DMS114 treated with DMSO at 0.1 percent for 48 hours (cell line): ENCODE results near the gene TBX2.

ENCODE experiments used
- DNase-seq: peaks from one replicate; lab custom pipeline; 2025; ENCODE audit not compliant: unreplicated experiment; lab: John Stamatoyannopoulos, UW

Gene TBX2

GRCh38 chr17:61401389-61402072, 1.9 kb downstream of the TBX2 start:
- no peak for DNase-seq

GRCh38 chr17:61402073-61402541, 2.5 kb downstream of the TBX2 start:
- DNase-seq: no peak

- DNase-seq: no peak
Observed at GRCh38 chr17:61402978-61403800, 3.5 kb downstream of the TBX2 start.

DNA sequence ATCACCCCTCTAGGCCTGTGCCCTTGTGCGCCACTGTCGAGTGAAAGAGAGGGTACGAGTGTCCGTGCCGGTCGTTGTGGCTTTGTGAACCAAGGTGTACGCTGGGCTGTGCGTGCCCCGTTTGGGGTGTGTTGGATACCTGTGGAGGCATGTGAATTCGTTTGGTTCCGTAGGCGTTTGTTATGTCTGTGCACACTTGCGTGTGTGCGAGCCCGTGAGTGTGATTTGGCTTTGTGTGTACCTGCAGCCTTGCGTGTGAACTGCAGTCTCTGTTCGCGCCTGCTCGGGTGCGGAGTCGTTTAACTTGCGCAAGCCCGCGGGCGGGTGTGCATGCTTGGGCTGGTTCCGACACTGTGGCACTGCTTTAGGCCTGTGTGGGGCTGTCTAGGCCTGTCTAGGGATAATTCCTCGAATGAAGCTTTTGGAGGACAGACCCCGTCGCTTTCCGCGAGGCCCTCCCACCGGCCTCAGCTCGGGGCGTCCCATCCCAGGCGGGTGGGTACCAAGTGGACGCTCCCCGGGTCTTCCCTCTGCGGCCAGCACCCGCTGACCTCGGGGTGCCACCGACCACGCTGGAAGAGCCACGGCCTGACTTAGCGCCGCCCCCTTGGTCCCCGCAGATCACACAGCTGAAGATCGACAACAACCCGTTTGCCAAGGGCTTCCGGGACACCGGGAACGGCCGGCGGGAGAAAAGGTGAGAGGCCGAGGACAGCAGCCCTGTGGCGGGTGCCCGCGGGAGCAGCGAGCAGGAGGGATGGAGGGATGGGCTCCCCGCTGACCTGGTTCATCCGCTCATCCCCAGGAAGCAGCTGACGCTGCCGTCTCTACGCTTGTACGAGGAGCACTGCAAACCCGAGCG, 4.4 kb downstream of the TBX2 start:
- DNase-seq: no peak

DNA sequence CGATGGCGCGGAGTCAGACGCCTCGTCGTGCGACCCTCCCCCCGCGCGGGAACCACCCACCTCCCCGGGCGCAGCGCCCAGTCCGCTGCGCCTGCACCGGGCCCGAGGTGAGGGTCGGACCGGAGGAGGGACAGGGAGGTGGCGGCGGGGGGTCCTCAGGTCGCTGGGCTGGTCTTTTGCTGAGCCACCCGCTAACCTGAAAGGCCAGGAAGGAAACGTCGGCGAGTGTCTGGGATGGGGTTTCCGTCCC, 4.9 kb downstream of the TBX2 start:
- no peak for DNase-seq

DNA sequence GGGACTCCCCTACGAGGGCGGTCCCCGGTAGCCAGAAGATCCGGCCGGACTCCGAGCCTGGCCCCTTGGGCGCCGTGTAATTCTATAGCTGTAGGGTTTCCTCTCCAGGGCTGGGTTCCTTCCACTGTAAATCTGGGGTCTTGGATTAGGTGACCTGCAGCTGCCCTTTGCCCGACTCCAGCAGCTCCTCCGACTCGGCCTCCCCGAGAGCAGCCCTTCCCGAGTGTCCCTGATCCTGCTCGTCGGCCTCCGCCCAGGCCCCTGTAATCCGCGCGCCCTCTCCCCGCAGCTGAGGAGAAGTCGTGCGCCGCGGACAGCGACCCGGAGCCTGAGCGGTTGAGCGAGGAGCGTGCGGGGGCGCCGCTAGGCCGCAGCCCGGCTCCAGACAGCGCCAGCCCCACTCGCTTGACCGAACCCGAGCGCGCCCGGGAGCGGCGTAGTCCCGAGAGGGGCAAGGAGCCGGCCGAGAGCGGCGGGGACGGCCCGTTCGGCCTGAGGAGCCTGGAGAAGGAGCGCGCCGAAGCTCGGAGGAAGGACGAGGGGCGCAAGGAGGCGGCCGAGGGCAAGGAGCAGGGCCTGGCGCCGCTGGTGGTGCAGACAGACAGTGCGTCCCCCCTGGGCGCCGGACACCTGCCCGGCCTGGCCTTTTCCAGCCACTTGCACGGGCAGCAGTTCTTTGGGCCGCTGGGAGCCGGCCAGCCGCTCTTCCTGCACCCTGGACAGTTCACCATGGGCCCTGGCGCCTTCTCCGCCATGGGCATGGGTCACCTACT, 5.5 kb downstream of the TBX2 start:
- DNase-seq: no peak

DNA sequence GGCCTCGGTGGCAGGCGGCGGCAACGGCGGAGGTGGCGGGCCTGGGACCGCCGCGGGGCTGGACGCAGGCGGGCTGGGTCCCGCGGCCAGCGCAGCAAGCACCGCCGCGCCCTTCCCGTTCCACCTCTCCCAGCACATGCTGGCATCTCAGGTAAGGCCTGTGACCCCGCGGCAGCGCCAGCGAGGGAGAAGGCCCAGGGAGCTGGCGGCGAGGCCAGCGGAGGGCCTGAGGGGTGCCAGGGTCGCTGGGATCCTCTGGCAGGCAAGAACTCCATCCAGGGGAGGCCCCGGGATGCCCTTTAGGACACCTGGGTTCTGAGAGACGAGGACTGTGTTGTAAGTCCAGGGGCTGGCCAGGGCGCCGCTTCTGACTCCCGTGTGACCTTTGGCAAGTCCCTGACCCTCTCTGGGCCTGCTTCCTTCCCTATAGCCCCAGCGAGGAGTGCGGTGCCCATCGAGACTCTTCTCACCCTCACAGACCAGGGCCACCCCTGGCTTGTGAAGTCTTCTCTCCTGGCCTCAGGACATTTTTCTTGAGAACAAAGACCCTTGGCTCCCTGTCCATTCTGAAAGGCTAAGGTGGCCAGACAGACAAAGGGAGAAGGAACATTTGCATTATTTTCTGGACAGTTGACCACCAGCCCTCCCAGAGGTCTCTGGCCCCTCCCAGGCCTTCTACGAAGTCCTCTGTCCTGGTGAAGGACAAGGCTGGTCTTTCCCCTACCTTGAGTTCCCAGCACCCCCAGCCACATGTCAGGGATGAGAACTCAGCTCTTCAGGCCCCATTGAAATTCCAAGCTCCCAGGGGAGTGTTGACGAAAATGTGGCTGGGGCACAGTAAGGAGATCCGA, 6.3 kb downstream of the TBX2 start:
- DNase-seq: no peak

GRCh38 chr17:61406537-61406845, 6.8 kb downstream of the TBX2 start:
- no peak for DNase-seq

DNA sequence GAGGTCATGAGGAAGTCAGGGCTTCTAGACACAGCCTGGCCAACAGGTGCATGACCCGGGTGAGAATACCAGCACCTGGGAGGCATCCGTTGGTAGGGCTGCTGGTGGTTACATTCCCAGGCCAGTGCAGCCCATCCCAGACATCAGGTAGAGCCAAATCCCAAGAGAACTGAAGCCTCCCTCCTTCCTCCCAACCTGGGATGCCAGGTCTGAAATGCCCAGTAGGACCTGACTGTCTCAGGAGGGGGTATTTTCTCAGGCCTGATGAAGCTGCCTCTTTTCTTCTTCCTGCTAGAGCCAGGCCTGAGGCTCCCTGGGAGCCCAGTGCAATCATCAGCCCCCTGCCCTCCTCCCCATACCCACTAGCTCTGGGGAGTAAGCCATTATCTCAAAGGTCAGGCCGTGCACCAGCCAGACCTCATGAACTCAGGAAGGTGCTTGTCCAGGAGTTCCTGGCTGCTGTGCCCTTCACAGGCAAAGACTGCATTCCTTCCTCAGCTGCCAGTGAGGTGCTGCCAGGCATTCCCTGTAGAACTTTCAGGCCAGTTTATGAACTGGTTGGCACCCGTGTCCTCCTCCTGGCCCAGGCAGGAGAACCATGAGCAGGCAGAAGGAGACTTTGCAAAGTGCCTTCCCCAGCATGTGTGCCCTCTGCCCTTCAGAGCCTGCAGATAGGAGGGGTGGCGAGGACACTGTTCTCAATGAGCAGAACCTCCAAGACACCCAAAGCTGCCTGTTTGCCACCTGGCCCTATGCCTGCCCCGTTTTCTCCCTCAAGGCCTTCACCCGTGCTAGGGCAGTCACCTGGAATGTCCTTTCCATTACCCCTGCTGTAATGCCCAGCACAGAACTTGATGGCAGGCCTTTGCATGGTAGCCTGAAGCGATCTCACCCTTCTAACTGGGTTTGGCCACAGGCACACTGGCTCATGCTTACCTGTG, 7.6 kb downstream of the TBX2 start:
- no peak for DNase-seq

DNA sequence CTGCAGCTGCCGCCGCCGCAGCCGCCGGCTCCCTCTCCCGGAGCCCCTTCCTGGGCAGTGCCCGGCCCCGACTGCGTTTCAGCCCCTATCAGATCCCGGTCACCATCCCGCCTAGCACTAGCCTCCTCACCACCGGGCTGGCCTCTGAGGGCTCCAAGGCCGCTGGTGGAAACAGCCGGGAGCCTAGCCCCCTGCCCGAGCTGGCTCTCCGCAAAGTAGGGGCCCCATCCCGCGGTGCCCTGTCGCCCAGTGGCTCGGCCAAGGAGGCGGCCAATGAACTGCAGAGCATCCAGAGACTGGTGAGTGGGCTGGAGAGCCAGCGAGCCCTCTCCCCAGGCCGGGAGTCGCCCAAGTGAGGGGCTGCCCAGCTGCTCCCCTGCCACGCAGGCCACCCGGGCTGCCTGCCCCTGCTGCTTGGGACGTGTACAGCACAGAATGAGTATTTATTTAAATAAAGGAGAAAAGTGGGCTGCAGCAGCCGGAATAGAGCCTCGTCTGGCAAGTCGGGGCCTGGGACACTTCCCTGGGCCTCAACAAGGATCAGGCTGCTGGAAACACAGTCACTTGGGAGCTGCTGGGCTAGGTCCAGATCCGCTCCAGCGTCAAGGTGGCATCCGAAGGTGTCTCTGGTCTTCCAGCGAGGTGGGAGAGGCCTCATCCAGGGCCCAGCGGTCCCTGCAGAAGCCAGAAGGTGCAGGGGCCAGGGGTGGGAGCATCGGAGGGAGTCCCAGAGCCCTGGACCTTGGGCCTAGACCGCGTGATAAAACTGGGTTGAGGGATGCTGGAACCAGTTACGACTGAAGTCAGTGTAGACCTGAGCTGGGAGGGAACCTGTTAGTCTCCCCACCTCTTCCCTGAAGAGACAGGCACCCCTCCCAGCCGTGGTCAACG, 8.8 kb downstream of the TBX2 start:
- DNase-seq: peak; percentile 31

GRCh38 chr17:61409301-61410112, 9.9 kb downstream of the TBX2 start:
- DNase-seq: peak; percentile 43

- peak; percentile 72 for DNase-seq
Observed at GRCh38 chr17:61410141-61411010, 10.7 kb downstream of the TBX2 start.

DNA sequence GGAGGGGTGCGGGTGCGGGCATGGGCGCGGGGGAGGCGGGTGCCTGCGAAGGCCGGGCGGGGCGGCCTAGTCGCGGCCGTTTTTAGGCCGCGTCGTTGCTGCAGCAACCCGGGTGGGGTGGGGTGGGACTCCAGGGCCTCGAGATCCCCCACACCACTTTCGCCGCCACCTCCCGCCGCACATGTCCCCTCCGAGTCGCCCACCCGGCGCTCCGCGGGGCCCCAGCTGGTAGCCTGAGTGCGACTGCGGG, 11.3 kb downstream of the TBX2 start:
- no peak for DNase-seq

GRCh38 chr17:61411261-61412142, 11.9 kb downstream of the TBX2 start:
- DNase-seq: peak; percentile 43

DNA sequence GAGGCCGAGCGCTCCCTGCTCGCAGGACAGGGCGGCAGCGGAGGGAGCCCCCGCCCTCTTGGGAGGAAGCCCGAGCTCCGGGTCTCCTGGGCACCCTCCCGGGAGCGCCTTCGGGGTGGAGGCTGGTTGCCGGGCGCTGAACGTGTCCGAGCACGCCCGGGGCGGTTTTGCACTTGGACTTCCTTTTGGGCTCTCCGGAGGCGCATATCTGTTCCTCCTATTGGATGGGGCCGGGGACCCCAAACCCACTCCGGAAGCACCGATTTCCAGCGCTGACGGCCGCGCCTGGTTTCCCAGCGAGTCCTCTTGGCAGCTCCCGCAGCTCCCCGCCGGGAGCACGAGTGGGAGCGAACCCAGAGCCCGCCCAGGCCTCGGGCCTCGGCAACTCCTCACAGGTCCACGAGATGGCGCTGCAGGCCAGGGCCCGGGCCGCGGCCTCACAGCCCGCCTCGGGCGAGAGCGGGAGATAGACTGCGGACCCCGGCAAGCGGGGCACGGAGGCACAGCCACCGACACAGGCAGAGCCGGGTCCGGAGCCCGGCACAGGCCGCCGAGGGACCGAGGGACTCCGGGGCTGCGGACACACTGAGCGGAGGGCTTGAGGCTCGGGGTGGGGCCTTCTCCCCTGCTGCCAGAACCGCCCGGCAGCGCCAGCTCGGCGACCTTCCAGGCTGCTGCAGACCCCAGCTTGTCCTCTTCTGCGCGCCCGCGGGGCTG, 12.7 kb downstream of the TBX2 start:
- peak; percentile 49 for DNase-seq
